GM12878 (cell line): Measurements from ENCODE around the gene NPNT.

Source experiments
- MEF2A ChIP-seq: IDR thresholded peaks from 2 replicates; pipeline ENCODE4 v1.6.1; 2011; ENCODE audit warnings: low read depth, mild to moderate bottlenecking, low read length, moderate library complexity; ENCODE audit not compliant: insufficient read depth
- SMC3 ChIP-seq: IDR thresholded peaks from 2 replicates; pipeline ENCODE4 v1.6.1; 2011; ENCODE audit warnings: low read length, improper control_type of control experiment, borderline replicate concordance
- TAF1 ChIP-seq: IDR thresholded peaks from 2 replicates; pipeline ENCODE4 v1.6.1; 2011; ENCODE audit warnings: mild to moderate bottlenecking, low read depth, low read length, borderline replicate concordance

GRCh38 chr4:105871997-105872396, 23.3 kb upstream of the NPNT start:
- TF ChIP-seq TAF1, result no peak
- no peak for TF ChIP-seq MEF2A
- TF ChIP-seq SMC3, result no peak
